H9 (cell line): ENCODE data around the gene PIAS1. TPM values are rescaled to one million over a fixed set of nuclear protein-coding genes. Genes with fewer than 3 reads are reported as not detected.

ENCODE experiments used
- DNase-seq: peaks from one replicate; pipeline ENCODE4 v3.0.0-alpha.2; 2017
- H2AFZ ChIP-seq: one replicate; pipeline ENCODE4 v1.6.1; 2013; ENCODE audit warnings: mild to moderate bottlenecking, low read length, control low read depth, moderate library complexity
- H2AK5ac ChIP-seq: 2 replicates; pipeline ENCODE4 v1.6.1; 2013; ENCODE audit warnings: low read length, control low read depth, mixed read lengths; ENCODE audit not compliant: insufficient read length
- H2BK120ac ChIP-seq: one replicate; pipeline ENCODE4 v1.6.1; 2013; ENCODE audit warnings: low read depth, mild to moderate bottlenecking, low read length, control low read depth, inconsistent platforms; ENCODE audit not compliant: poor library complexity, severe bottlenecking
- H2BK12ac ChIP-seq: 2 replicates; pipeline ENCODE4 v1.6.1; 2013; ENCODE audit warnings: low read length, control low read depth, mixed read lengths, low read depth; ENCODE audit not compliant: insufficient read length
- H2BK15ac ChIP-seq: 2 replicates; pipeline ENCODE4 v1.6.1; 2013; ENCODE audit warnings: low read depth, low read length, control low read depth
- H2BK20ac ChIP-seq: one replicate; pipeline ENCODE4 v1.6.1; 2013; ENCODE audit warnings: low read depth, mild to moderate bottlenecking, low read length, control low read depth, inconsistent platforms; ENCODE audit not compliant: poor library complexity, severe bottlenecking
- H2BK5ac ChIP-seq: 2 replicates; pipeline ENCODE4 v1.6.1; 2013; ENCODE audit warnings: low read length, control low read depth, mixed read lengths; ENCODE audit not compliant: insufficient read length
- H3K14ac ChIP-seq: 2 replicates; pipeline ENCODE4 v1.6.1; 2013; ENCODE audit warnings: low read length, control low read depth; ENCODE audit not compliant: insufficient read depth
- H3K18ac ChIP-seq: 2 replicates; pipeline ENCODE4 v1.6.1; 2013; ENCODE audit warnings: low read depth, mild to moderate bottlenecking, mixed read lengths, low read length, control low read depth; ENCODE audit not compliant: insufficient read length
- H3K23ac ChIP-seq: 2 replicates; pipeline ENCODE4 v1.6.1; 2013; ENCODE audit warnings: low read length, control low read depth, mixed read lengths, low read depth; ENCODE audit not compliant: insufficient read length
- H3K23me2 ChIP-seq: 2 replicates; pipeline ENCODE4 v1.6.1; 2013; ENCODE audit warnings: low read depth, mild to moderate bottlenecking, mixed read lengths, low read length, control low read depth; ENCODE audit not compliant: insufficient read length, poor library complexity, severe bottlenecking
- H3K27ac ChIP-seq: 2 replicates; pipeline ENCODE4 v1.5.1; 2013; ENCODE audit warnings: low read length, control low read depth, mixed read lengths, low read depth; ENCODE audit not compliant: insufficient read length
- H3K27me3 ChIP-seq: 2 replicates; pipeline ENCODE4 v1.6.1; 2013; ENCODE audit warnings: low read length, control low read depth, inconsistent platforms; ENCODE audit not compliant: insufficient read depth
- H3K4ac ChIP-seq: 2 replicates; pipeline ENCODE4 v1.6.1; 2013; ENCODE audit warnings: low read depth, mild to moderate bottlenecking, control low read depth, inconsistent platforms, low read length, moderate library complexity
- H3K4me1 ChIP-seq: 2 replicates; pipeline ENCODE4 v1.6.1; 2013; ENCODE audit warnings: low read length, control low read depth, inconsistent platforms; ENCODE audit not compliant: insufficient read depth
- H3K4me2 ChIP-seq: 2 replicates; pipeline ENCODE4 v1.6.1; 2013; ENCODE audit warnings: low read length, control low read depth, mixed read lengths; ENCODE audit not compliant: insufficient read length, insufficient read depth
- H3K56ac ChIP-seq: 2 replicates; pipeline ENCODE4 v1.6.1; 2013; ENCODE audit warnings: low read depth, mild to moderate bottlenecking, mixed read lengths, low read length, control low read depth; ENCODE audit not compliant: insufficient read length
- H3K79me1 ChIP-seq: 2 replicates; pipeline ENCODE4 v1.6.1; 2013; ENCODE audit warnings: low read depth, mild to moderate bottlenecking, moderate library complexity, low read length, control low read depth, inconsistent platforms; ENCODE audit not compliant: insufficient read depth, poor library complexity, severe bottlenecking
- H3K79me2 ChIP-seq: 2 replicates; pipeline ENCODE4 v1.6.1; 2013; ENCODE audit warnings: low read length, control low read depth, inconsistent platforms; ENCODE audit not compliant: insufficient read depth
- H3K9ac ChIP-seq: 2 replicates; pipeline ENCODE4 v1.6.1; 2013; ENCODE audit warnings: low read length, control low read depth, mixed read lengths; ENCODE audit not compliant: insufficient read length; ENCODE audit errors: extremely low read depth
- H3K9me3 ChIP-seq: one replicate; pipeline ENCODE4 v1.6.1; 2013; ENCODE audit warnings: low read depth, low read length, inconsistent platforms; ENCODE audit not compliant: control insufficient read depth
- H3T11ph ChIP-seq: one replicate; pipeline ENCODE4 v1.6.1; 2013; ENCODE audit warnings: mild to moderate bottlenecking, low read length, control low read depth, inconsistent platforms
- H4K20me1 ChIP-seq: one replicate; pipeline ENCODE4 v1.6.1; 2013; ENCODE audit not compliant: control insufficient read depth, insufficient read length, insufficient read depth
- H4K5ac ChIP-seq: 2 replicates; pipeline ENCODE4 v1.6.1; 2013; ENCODE audit warnings: low read depth, mild to moderate bottlenecking, mixed read lengths, low read length, control low read depth; ENCODE audit not compliant: insufficient read length
- H4K8ac ChIP-seq: replicated peaks from 2 replicates; pipeline ENCODE4 v1.6.1; 2013; ENCODE audit warnings: low read length, control low read depth, mixed read lengths, low read depth; ENCODE audit not compliant: insufficient read length
- H4K91ac ChIP-seq: 2 replicates; pipeline ENCODE4 v1.6.1; 2013; ENCODE audit warnings: low read depth, mild to moderate bottlenecking, moderate library complexity, mixed read lengths, low read length, control low read depth; ENCODE audit not compliant: insufficient read length
- H3K27ac Mint-ChIP-seq, 3 experiments: 2 replicates in 2 of 3; 3 replicates in 1 of 3; pipeline ENCODE4 v1.8.0; 2020 to 2021; ENCODE audit warnings: mixed read lengths in 3 of 3, mild to moderate bottlenecking in 1 of 3, moderate library complexity in 1 of 3
- H3K27me3 Mint-ChIP-seq: 2 replicates; pipeline ENCODE4 v1.8.0; 2021; ENCODE audit warnings: low read depth, mild to moderate bottlenecking, moderate library complexity, mixed read lengths
- H3K36me3 Mint-ChIP-seq, 3 experiments: 2 replicates in 2 of 3; 3 replicates in 1 of 3; pipeline ENCODE4 v1.8.0; 2020 to 2021; ENCODE audit warnings: low read depth in 3 of 3, mixed read lengths in 3 of 3; ENCODE audit not compliant: insufficient read depth in 1 of 3
- H3K4me1 Mint-ChIP-seq, 2 experiments: 2 replicates each; pipeline ENCODE4 v1.8.0; 2020; ENCODE audit warnings: mixed read lengths in 2 of 2
- H3K4me3 Mint-ChIP-seq, 2 experiments: 2 replicates in 1 of 2; 3 replicates in 1 of 2; pipeline ENCODE4 v1.8.0; 2020 to 2021; ENCODE audit warnings: mild to moderate bottlenecking in 2 of 2, mixed read lengths in 2 of 2, moderate library complexity in 1 of 2
- H3K9me3 Mint-ChIP-seq, 2 experiments: 2 replicates in 1 of 2; 3 replicates in 1 of 2; pipeline ENCODE4 v1.8.0; 2020; ENCODE audit warnings: mild to moderate bottlenecking in 2 of 2, mixed read lengths in 2 of 2, moderate library complexity in 1 of 2
- WGBS: extraction: QIAGEN DNeasy Blood & Tissue Kit; methylation state at CpG from one replicate; pipeline ENCODE4 v1.1.7; 2013; ENCODE audit warnings: missing lambda C conversion rate, low lambda C conversion rate, mixed read lengths; ENCODE audit not compliant: insufficient read length; ENCODE audit errors: extremely low coverage; 5-methylcytosine and 5-hydroxymethylcytosine counted together
- total RNA-seq: library from RNA; stranded (reverse); gene quantifications from 2 replicates; pipeline ENCODE4 v1.2.1, GENCODE V29; 2021
- TF ChIP-seq, protein P1 (sequence below): fragments of 200-600 bp; sonication (generic); conservative IDR thresholded peaks from 3 replicates; pipeline ENCODE4 v1.8.0; 2021; ENCODE audit warnings: antibody characterized with exemption, mild to moderate bottlenecking

The PIAS1 gene
- total RNA-seq, 1 experiment from 2014 or later = 31.1 TPM

- Histone ChIP-seq H2BK120ac (no peak overlapping the region), H3K4me1 (peaks cover 6% of the 10 kb centered on the region; the same call in 1 of the 2 replicates), H3K4ac (no peak overlapping the region), H3K14ac (no peak overlapping the region), H2BK15ac (no peak overlapping the region), H2BK12ac (no peak overlapping the region), H3T11ph (no peak overlapping the region), H3K18ac (no peak overlapping the region), H4K91ac (no peak overlapping the region), H3K23ac (no peak overlapping the region), H4K20me1 (no peaks in the 10 kb centered on the region), H3K23me2 (peaks cover 16% of the 10 kb centered on the region), H2AK5ac (no peak overlapping the region), H3K27me3 (no peaks in the 10 kb centered on the region), H3K79me2 (peaks cover 8% of the 10 kb centered on the region; the same call in 1 of the 2 replicates), H3K9ac (no peak overlapping the region), H3K9me3 (no peaks in the 10 kb centered on the region), H4K5ac (no peak overlapping the region), H3K56ac (no peak overlapping the region), H3K79me1 (no peaks in the 10 kb centered on the region), H2AFZ (no peak overlapping the region), H2BK20ac (no peak overlapping the region), H3K27ac (no peak overlapping the region), H4K8ac (no peak overlapping the region), H2BK5ac (no peak overlapping the region), H3K4me2 (no peak overlapping the region)
- peaks cover 19% of the 10 kb centered on the region for H3K27me3 Mint-ChIP-seq
- H3K4me3 Mint-ChIP-seq = no peak overlapping the region
- TF ChIP-seq, protein P1, sequence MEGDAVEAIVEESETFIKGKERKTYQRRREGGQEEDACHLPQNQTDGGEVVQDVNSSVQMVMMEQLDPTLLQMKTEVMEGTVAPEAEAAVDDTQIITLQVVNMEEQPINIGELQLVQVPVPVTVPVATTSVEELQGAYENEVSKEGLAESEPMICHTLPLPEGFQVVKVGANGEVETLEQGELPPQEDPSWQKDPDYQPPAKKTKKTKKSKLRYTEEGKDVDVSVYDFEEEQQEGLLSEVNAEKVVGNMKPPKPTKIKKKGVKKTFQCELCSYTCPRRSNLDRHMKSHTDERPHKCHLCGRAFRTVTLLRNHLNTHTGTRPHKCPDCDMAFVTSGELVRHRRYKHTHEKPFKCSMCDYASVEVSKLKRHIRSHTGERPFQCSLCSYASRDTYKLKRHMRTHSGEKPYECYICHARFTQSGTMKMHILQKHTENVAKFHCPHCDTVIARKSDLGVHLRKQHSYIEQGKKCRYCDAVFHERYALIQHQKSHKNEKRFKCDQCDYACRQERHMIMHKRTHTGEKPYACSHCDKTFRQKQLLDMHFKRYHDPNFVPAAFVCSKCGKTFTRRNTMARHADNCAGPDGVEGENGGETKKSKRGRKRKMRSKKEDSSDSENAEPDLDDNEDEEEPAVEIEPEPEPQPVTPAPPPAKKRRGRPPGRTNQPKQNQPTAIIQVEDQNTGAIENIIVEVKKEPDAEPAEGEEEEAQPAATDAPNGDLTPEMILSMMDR = no peak
- no peaks in the 10 kb centered on the region for H3K9me3 Mint-ChIP-seq
- peaks cover 27 to 38% of the 10 kb centered on the region in 2 experiments for H3K4me1 Mint-ChIP-seq
- H3K27ac Mint-ChIP-seq = no peak overlapping the region
- peaks cover 0 to 3% (median 0%) of the 10 kb centered on the region in 3 experiments; a peak in 1 of 7 replicates for H3K36me3 Mint-ChIP-seq
- WGBS = no CpG with 5 or more reads among the region's 6 CpGs
- no peak for DNase-seq
These were observed 178.8 kb downstream of the PIAS1 start for GRCh38 chr15:68232937-68233336.
